ENCODE results near the gene RARG.

DNA sequence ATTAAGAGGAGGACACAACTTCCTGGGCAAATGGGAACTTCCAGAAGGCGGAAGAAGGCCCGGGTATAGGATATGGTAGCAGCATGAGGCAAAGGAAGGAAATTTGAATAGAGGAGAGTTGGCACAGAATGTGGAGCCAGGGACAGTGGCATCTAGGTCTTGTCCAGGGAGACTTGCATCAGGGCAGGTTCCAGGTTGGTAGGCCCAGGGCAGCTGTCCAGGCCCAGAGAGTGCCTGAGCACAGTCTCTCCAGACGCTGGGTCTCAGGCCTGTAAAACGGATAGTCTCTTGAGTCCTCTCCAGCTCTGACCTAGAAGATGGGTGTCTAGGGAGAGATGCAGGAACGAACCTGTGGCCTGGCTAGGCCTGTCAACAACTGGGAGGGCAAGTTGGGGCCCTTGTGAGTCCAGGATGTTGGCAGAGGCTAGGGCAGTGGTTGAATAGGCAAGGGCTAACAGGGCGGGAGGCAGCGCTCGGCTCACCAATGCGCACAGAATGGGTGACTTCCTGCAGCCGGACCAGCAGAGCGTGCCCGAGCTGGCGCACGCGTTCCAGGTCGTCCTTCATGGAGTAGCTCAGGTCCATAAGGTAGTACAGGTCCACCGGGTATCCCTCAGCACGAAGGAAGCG, 34.9 kb downstream of the RARG start:
- TF ChIP-seq, protein P1, sequence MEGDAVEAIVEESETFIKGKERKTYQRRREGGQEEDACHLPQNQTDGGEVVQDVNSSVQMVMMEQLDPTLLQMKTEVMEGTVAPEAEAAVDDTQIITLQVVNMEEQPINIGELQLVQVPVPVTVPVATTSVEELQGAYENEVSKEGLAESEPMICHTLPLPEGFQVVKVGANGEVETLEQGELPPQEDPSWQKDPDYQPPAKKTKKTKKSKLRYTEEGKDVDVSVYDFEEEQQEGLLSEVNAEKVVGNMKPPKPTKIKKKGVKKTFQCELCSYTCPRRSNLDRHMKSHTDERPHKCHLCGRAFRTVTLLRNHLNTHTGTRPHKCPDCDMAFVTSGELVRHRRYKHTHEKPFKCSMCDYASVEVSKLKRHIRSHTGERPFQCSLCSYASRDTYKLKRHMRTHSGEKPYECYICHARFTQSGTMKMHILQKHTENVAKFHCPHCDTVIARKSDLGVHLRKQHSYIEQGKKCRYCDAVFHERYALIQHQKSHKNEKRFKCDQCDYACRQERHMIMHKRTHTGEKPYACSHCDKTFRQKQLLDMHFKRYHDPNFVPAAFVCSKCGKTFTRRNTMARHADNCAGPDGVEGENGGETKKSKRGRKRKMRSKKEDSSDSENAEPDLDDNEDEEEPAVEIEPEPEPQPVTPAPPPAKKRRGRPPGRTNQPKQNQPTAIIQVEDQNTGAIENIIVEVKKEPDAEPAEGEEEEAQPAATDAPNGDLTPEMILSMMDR (IDR thresholded peaks at IDR 0.05) = no peak
- TF ChIP-seq, protein P2, sequence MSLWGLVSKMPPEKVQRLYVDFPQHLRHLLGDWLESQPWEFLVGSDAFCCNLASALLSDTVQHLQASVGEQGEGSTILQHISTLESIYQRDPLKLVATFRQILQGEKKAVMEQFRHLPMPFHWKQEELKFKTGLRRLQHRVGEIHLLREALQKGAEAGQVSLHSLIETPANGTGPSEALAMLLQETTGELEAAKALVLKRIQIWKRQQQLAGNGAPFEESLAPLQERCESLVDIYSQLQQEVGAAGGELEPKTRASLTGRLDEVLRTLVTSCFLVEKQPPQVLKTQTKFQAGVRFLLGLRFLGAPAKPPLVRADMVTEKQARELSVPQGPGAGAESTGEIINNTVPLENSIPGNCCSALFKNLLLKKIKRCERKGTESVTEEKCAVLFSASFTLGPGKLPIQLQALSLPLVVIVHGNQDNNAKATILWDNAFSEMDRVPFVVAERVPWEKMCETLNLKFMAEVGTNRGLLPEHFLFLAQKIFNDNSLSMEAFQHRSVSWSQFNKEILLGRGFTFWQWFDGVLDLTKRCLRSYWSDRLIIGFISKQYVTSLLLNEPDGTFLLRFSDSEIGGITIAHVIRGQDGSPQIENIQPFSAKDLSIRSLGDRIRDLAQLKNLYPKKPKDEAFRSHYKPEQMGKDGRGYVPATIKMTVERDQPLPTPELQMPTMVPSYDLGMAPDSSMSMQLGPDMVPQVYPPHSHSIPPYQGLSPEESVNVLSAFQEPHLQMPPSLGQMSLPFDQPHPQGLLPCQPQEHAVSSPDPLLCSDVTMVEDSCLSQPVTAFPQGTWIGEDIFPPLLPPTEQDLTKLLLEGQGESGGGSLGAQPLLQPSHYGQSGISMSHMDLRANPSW (CRISPR knock-in tag; conservative IDR thresholded peaks at IDR 0.05; ENCODE audit: low read depth) = no peak
- TF ChIP-seq TEAD1 (CRISPR knock-in tag; IDR thresholded peaks at IDR 0.05) (no peak), TP53 (CRISPR knock-in tag; IDR thresholded peaks at IDR 0.05) (no peak), JUN (CRISPR knock-in tag; IDR thresholded peaks at IDR 0.05) (no peak), ZNF416 (CRISPR knock-in tag; IDR thresholded peaks at IDR 0.05) (no peak), SP1 (CRISPR knock-in tag; conservative IDR thresholded peaks at IDR 0.05) (no peak), ZNF423 (CRISPR knock-in tag; IDR thresholded peaks at IDR 0.05) (no peak), FOXK1 (CRISPR knock-in tag; IDR thresholded peaks at IDR 0.05) (no peak), FOXP1 (CRISPR knock-in tag; IDR thresholded peaks at IDR 0.05; ENCODE audit: borderline replicate concordance) (no peak)
- TF ChIP-seq, protein P3, sequence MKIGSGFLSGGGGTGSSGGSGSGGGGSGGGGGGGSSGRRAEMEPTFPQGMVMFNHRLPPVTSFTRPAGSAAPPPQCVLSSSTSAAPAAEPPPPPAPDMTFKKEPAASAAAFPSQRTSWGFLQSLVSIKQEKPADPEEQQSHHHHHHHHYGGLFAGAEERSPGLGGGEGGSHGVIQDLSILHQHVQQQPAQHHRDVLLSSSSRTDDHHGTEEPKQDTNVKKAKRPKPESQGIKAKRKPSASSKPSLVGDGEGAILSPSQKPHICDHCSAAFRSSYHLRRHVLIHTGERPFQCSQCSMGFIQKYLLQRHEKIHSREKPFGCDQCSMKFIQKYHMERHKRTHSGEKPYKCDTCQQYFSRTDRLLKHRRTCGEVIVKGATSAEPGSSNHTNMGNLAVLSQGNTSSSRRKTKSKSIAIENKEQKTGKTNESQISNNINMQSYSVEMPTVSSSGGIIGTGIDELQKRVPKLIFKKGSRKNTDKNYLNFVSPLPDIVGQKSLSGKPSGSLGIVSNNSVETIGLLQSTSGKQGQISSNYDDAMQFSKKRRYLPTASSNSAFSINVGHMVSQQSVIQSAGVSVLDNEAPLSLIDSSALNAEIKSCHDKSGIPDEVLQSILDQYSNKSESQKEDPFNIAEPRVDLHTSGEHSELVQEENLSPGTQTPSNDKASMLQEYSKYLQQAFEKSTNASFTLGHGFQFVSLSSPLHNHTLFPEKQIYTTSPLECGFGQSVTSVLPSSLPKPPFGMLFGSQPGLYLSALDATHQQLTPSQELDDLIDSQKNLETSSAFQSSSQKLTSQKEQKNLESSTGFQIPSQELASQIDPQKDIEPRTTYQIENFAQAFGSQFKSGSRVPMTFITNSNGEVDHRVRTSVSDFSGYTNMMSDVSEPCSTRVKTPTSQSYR (CRISPR knock-in tag; IDR thresholded peaks at IDR 0.05) = no peak
- TF ChIP-seq, protein P4, sequence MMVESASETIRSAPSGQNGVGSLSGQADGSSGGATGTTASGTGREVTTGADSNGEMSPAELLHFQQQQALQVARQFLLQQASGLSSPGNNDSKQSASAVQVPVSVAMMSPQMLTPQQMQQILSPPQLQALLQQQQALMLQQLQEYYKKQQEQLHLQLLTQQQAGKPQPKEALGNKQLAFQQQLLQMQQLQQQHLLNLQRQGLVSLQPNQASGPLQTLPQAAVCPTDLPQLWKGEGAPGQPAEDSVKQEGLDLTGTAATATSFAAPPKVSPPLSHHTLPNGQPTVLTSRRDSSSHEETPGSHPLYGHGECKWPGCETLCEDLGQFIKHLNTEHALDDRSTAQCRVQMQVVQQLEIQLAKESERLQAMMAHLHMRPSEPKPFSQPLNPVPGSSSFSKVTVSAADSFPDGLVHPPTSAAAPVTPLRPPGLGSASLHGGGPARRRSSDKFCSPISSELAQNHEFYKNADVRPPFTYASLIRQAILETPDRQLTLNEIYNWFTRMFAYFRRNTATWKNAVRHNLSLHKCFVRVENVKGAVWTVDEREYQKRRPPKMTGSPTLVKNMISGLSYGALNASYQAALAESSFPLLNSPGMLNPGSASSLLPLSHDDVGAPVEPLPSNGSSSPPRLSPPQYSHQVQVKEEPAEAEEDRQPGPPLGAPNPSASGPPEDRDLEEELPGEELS (CRISPR knock-in tag; IDR thresholded peaks at IDR 0.05) = no peak
